Glomerular endothelial cell (primary cell): ENCODE results near the gene TRAM2. TPM values are rescaled to one million over a fixed set of nuclear protein-coding genes. Genes with fewer than 3 reads are reported as not detected.

Source experiments
- DNase-seq: peaks from one replicate; pipeline ENCODE4 v3.0.0-alpha.2; 2011; ENCODE audit warnings: low read depth, low spot score; ENCODE audit errors: extremely low read depth
- total RNA-seq: library from RNA; depleted of rRNA; stranded (reverse); fragments of >200 nt; gene quantifications from 2 replicates; pipeline ENCODE4 v1.2.3, GENCODE V29; 2015

Gene TRAM2
- 92.5 and 99.0 TPM in 2 replicates for total RNA-seq

- no peak for DNase-seq
Observed at GRCh38 chr6:52577022-52577777, at the start of gene TRAM2. Gene TRAM2, minus strand, starts transcription at chr6:52577060. Its CDS starts 145 bp downstream, at chr6:52576915.

GRCh38 chr6:52622810-52623209 lies 46.0 kb upstream of the TRAM2 start:
- DNase-seq: no peak

DNA sequence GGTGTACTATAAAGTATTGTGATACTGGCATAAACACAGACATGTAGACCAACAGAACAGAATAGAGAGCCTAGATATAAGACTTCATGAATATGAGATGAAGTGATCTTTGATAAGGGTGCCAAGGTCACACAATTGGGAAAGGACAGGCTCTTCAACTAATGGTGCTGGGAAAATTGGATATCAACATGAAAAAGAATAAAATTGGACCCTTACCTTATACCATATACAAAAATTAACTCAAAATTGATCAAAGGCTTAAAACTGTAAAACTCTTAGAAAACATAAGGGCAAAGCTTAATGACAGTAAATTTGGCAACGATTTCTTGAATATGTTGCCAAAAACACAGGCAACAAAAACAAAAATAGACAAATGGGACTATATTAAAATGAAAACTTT lies 44.8 kb upstream of the TRAM2 start:
- no peak for DNase-seq

GRCh38 chr6:52620906-52621190 lies 44.0 kb upstream of the TRAM2 start:
- DNase-seq: no peak

GRCh38 chr6:52620055-52620905 lies 43.4 kb upstream of the TRAM2 start:
- no peak for DNase-seq

DNA sequence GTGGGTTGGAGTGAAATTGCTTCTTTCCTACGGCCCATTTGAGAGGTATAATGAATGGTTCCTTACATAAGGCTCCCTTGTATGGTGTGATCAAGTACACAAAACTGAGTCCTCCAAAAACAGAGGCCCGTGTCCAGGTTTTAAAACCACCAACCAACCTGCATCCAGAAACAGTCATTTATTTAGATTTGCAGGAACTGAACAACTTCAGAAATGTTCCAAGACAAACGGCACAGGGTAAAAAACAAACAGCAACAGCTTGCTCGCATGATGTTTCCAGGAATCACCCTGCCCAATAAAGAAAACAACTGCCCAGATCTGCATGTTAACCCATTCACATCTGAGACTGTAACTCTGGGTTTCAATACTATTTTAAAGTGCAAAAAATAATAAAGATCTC lies 40.2 kb upstream of the TRAM2 start:
- DNase-seq: no peak

- DNase-seq: no peak
Observed at GRCh38 chr6:52616059-52616690, 39.3 kb upstream of the TRAM2 start.

DNA sequence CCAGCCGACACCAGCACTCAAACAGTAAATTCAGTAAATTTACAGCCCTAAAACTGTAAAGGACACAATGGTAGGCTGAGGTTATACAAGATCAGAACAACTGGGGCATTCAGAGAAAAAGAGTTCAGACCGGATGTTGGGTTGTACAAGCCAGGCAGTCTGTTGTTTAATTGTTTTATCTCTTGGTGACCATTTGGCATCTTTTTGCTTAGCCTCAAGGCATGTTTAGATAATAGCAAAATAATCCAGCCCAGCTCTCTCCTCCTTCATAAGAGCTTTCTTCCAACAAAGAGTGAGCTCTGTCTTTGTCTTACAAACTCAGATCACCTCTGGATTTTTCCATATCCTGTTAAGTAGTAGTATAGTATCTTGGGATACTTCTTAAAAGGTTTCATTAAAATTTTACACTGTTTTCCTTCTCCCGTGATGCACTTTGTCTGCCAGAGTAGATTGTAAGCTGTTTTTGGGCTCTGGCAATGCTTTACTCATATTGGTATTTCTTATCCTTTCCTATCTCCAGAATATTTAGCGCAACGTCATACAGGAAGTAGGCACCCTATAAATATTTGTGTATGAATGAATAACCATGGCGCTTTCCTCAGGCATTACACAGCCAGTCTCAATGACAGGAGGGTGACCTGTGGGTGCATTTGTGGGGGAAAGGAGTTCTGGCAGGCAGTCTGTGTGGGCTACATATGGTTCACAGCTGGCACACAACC lies 35.6 kb upstream of the TRAM2 start:
- DNase-seq: no peak

DNA sequence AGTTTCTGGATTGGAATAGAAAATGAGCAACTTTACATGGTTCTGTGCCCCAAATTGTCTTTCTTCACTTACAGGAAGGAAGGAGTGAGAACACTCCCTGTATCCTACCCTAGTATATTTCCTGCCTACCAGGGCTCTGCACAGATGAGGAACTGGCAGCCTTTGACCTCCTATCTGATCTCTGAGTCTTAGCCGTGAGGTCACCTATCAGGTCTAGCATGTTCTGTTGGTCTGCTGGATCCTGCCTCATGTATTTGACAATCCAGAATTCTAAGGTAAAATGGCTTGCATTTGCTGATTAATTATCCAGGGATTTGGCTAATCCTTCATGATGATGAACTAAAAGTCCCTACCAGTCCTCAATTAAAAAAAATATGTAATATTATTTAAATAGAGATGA lies 35.0 kb upstream of the TRAM2 start:
- DNase-seq: no peak

DNA sequence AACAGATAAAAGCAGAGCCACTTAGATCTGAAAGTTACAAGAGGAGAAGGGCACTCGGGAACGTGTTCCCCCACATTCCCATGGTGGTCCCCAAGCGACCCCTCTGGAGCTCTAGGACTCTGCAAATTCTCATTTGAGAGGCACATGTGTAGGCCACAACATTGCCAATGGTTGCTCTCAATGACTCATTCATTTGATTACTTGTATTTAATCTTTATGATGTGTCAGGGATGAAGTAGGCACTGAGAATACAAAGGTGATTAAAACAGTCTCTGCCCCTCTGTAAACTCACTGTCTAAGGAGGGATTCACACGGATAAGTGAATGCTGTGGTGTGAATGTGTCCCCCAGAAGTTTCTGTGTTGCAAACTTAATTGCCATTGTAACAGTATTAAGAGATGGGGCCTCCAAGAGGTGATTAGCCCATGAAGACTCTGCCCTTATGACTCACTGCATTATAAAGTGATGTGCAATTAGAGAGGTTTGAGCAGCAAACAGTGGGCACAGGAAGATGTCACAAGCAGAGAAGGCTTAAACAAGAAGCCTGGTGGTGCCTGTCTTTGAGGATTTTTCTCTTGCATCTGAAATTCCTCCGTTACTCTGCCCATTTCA lies 34.0 kb upstream of the TRAM2 start:
- DNase-seq: no peak

DNA sequence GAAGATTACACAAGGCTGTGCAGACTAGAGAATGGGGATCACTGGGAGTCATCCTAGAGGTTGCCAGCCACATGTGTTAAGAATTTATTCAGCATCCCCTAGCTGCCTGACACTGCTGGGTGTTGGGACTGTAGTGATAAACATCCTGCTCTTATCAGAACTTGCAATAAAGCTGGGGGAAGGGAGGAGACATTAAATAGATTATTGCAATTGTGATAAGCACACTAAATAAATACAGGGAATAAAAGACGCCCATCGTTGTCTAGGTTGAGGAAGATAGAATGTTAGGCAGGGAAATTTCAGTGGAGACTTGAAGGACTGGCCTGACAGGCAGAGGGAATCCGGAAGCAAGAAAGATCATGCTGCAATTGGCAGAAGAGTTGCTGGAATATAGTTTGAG lies 33.2 kb upstream of the TRAM2 start:
- DNase-seq: no peak

GRCh38 chr6:52605610-52606185 lies 28.8 kb upstream of the TRAM2 start:
- no peak for DNase-seq

- DNase-seq: peak; percentile 62
Observed at GRCh38 chr6:52603000-52603795, 26.3 kb upstream of the TRAM2 start.

- no peak for DNase-seq
Observed at GRCh38 chr6:52598824-52599190, 21.9 kb upstream of the TRAM2 start.

GRCh38 chr6:52598123-52598823 lies 21.4 kb upstream of the TRAM2 start:
- DNase-seq: no peak

DNA sequence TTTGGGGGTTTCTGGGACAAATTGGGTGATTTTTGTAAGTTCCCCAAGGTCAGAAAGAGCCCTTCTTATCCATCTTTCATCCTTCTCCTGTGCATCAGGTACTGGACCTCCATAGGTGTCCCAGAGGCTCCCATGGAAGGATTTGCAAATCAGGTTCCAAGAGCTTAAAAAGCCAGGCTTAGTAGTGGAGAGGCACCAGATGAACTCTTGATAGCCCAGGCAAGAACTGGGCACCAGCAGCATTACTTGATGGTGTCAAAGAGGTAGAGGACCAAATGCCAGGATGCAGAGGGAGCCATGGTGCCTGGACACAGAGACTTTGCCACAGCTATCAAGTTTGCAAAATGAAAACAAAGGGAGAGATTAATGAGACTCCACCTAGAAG lies 20.9 kb upstream of the TRAM2 start:
- DNase-seq: no peak

GRCh38 chr6:52596371-52597028 lies 19.6 kb upstream of the TRAM2 start:
- DNase-seq: no peak

DNA sequence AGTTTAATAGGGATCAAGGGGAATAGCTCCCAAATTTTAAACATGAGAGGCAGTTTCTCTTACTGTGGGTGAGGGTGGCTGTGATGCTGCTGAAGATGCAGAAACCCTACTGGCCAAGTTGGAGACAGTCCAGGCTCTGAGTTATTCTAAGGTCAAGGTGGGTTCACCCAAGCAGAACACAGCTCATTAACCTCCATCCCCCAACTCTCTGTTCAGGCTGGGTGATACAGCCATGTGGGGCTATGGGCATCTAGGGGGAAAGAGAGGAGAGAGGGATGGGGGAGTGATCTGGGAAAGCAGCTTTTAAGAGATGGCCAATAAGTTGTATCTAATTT lies 18.9 kb upstream of the TRAM2 start:
- no peak for DNase-seq
